ENCODE data around the gene URB1. TPM values are rescaled to one million over a fixed set of nuclear protein-coding genes. Genes with fewer than 3 reads are reported as not detected.

Gene URB1
- polyA plus RNA-seq, 6 donors from 2014 or later: 1.3 to 4.9 (median 3.2) TPM

DNA sequence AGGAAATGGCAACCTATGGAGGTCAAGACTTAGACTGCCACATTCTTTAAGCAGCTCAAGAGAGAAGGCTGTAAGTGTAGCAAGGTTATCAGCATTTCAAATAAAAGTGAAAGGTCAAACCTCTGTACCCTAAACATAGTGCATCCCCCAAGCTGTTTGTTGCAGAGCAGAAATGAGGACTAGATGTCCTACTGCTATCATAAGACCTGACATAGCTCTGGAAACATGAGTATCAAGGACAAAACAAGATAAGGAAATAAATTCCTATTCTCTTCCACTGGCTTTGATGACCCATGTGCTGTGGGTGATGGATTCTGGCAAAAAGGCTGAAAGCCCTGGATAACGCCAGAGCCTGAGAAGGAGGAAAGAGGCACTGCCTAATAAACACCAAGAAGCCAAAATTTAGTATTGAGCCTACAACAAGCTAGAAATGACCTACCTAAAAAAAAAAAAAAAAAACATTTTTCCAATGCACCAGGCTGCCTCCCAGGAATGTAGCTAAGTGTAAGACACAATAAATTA, 35.9 kb downstream of the URB1 start:
- Mint-ChIP-seq H3K4me1 (peaks cover 0 to 3% (median 2%) of the 10 kb centered on the region in 3 donors), H3K4me3 (no peak overlapping the region), H3K27me3 (no peaks in the 10 kb centered on the region), H3K27ac (no peak overlapping the region), H3K36me3 (peaks cover 27 to 61% of the 10 kb centered on the region in 2 donors), H3K9me3 (no peaks in the 10 kb centered on the region)
- ATAC-seq (ENCODE audit: low read depth in 2 of 2): no peak
- DNase-seq: no peak

DNA sequence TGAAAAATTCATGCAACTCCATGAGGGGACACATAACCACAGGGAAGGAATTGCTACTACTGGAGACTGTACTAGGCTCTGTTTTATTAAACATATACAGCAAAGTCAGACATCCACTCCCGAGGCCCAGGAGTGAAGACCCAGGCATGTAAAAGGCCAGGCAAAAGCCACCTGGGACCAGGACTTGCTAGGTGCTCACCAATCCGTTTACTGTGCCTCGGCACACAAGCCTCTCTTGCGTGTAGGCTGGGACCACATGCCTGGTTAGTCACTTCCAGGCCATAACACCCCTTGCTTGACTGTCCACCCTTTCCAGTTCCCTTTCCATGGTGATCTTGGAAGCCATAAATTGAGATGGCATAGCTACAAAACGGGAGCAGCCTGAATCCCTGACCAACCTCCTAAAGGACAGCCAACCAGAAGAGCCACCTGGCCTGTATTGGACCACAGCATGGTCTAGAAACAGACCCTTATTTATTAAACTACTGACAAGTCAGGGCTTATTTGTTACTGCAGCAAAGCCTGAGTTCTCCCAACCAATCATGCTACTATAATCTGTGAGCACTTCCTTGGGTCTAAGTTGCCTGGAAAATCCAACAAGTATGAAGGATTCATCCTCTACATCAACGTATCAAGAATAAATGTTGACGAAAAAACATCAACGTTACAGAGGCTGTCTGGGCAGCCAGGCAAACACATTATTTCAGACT, 39.7 kb downstream of the URB1 start:
- Mint-ChIP-seq H3K9me3 (no peaks in the 10 kb centered on the region), H3K36me3 (peaks cover 28 to 58% of the 10 kb centered on the region in 2 donors), H3K4me1 (no peaks in the 10 kb centered on the region), H3K4me3 (no peak overlapping the region), H3K27me3 (no peaks in the 10 kb centered on the region), H3K27ac (no peak overlapping the region)
- ATAC-seq (ENCODE audit: low read depth in 2 of 2) (no peak), DNase-seq (no peak)

DNA sequence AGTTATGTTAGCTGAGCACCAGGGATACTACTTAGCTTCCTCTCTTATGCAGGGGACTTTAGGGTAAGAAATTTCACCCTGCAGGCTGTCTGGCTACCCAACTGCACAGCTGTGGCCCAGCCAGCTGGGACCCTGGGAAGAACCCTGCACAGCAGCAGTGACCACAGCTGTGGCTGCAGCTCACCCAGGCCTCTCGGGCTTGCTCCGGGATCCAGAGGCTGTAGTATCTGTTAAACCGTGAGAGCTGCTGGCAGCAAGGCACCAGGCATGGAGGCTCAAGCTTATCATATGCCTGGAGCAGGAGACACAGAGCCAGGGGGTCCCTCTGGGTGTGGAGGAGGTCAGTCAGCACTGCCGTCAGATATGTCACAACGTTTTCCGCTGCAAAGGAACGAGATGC, 40.3 kb downstream of the URB1 start:
- H3K4me1 Mint-ChIP-seq: no peaks in the 10 kb centered on the region
- H3K36me3 Mint-ChIP-seq: peaks cover 32 to 63% of the 10 kb centered on the region in 2 donors
- no peak for DNase-seq
- H3K9me3 Mint-ChIP-seq: no peaks in the 10 kb centered on the region
- ATAC-seq (ENCODE audit: low read depth in 2 of 2): no peak
- H3K27ac Mint-ChIP-seq: no peak overlapping the region
- no peak overlapping the region for H3K4me3 Mint-ChIP-seq
- no peaks in the 10 kb centered on the region for H3K27me3 Mint-ChIP-seq

DNA sequence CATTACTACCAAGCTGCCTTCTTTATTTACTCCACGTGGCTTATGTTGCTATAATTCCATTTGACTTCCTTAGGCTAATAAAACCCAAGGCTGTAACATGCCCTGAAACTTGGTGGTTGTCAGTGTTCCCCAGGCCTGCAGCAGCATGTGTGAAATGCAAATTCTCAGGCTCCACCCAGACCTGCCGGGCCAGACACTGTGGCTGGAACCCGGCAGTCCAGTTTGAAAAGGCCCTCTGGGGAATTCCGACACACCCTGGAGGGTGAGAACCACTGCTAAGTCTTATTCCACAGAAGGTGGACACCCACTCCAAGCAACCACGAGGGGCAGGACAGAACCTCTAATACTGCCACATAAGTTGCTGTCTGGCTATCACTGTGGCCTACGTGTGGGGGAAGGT, 41.4 kb downstream of the URB1 start:
- H3K27ac Mint-ChIP-seq: peak overlapping the region in 1 of 6 donors; percentile 51
- no peaks in the 10 kb centered on the region for H3K4me1 Mint-ChIP-seq
- H3K36me3 Mint-ChIP-seq: peaks cover 33 to 60% of the 10 kb centered on the region in 2 donors
- DNase-seq: no peak
- no peaks in the 10 kb centered on the region for H3K27me3 Mint-ChIP-seq
- ATAC-seq (ENCODE audit: low read depth in 2 of 2): no peak
- no peaks in the 10 kb centered on the region for H3K9me3 Mint-ChIP-seq
- no peak overlapping the region for H3K4me3 Mint-ChIP-seq

DNA sequence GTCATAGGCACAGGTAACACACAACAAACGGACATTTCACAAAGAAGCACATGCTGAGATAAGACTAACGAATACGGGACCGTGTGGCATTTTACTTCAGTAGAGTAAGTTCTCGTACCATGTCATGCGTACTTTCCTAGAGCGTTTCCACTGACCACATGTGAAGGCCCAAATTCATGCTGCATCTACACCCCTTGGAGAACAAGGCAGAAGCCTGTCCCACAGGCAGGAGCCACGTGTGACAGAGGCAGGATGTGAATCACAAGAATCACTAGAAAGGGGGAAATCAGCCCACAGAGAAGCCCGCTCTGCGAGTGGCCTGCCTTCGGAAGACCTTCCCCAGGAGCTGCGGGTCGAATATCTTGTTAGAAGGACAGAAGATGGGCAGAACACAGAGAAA, 41.8 kb downstream of the URB1 start:
- Mint-ChIP-seq H3K27me3 (no peaks in the 10 kb centered on the region), H3K4me3 (no peak overlapping the region)

DNA sequence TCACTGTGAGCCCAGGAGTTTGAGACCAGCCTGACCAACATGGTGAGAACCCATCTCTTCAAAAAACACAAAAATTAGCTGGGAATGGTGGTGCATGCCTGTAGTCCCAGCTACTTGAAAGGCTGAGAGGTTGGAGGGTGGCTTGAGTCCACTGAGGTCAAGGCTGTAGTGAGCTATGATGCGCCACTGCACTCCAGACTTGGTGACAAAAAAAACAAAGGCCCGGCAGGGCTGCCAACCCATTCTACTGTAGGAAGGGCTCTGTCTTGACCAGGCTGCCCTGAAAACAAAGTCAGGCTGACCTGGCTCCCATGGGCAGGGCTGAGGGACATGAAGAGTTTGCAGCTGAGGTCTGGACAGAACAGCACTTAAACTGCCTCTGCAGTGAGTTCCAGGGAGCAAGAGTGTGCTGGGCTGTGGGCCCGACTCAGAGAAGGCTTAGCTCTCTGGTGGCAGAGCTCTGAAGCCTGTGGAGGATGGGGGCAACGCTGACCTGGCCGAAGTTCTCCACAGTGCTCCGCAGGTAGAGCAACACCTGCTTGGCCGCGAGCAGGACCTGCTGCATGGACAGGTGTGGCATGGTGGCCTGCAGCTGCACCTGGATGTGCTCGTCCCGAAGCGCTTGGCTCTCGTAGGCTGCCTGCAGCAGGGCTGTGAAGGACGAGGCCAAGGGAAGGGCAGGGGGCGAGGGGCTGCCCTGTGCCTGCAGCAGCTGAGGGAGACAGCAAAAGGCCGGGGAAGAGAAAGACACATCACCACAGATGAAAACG, 42.4 kb downstream of the URB1 start:
- Mint-ChIP-seq H3K4me1 (peaks cover 0 to 3% (median 0%) of the 10 kb centered on the region in 3 donors), H3K36me3 (peaks cover 43 to 53% of the 10 kb centered on the region in 2 donors), H3K9me3 (peaks cover 0 to 2% (median 0%) of the 10 kb centered on the region in 7 donors), H3K27me3 (no peaks in the 10 kb centered on the region), H3K4me3 (no peak overlapping the region), H3K27ac (no peak overlapping the region)
- ATAC-seq (ENCODE audit: low read depth in 2 of 2) (no peak), DNase-seq (no peak)

More for the DNA sequence above, 41.8 kb downstream of the URB1 start:
- ATAC-seq (ENCODE audit: low read depth in 2 of 2) (no peak), DNase-seq (no peak)
- Mint-ChIP-seq H3K9me3 (no peaks in the 10 kb centered on the region), H3K4me1 (peaks cover 0 to 3% (median 0%) of the 10 kb centered on the region in 3 donors), H3K36me3 (peaks cover 38 to 56% of the 10 kb centered on the region in 2 donors), H3K27ac (no peak overlapping the region)

DNA sequence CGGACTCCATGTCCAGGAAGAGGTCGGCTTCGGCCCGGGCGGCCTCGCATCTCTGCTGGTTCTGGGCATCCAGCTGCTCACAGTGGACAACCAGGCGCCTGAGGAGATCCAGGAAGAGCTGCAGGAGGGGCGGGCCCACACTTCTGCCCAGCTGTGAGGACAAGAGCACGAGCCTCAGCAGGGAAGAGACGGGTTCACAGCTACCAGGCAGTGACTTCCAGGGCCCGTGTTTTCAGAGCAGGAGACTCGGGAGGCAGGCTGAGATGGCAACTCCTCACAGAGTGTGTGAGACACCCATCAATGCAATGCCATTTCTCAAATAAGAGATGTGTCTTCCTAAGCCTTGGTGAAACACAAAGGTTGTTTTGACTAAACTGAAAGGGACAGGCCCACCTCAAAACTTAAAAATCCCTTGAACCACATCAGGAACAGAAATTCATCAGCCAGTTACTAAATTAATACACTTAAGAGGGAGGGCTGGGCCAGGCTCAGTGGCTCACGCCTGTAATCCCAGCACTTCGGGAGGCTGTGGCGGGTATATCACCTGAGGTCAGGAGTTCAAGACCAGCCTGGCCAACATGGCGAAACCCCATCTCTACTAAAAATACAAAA, 43.4 kb downstream of the URB1 start:
- DNase-seq (no peak), ATAC-seq (ENCODE audit: low read depth in 2 of 2) (no peak)
- Mint-ChIP-seq H3K27ac (no peak overlapping the region), H3K27me3 (no peaks in the 10 kb centered on the region), H3K4me3 (no peak overlapping the region), H3K4me1 (peaks cover 0 to 3% (median 2%) of the 10 kb centered on the region in 3 donors), H3K36me3 (peaks cover 46 to 53% of the 10 kb centered on the region in 2 donors), H3K9me3 (peaks cover 5 to 11% (median 8%) of the 10 kb centered on the region in 7 donors)

DNA sequence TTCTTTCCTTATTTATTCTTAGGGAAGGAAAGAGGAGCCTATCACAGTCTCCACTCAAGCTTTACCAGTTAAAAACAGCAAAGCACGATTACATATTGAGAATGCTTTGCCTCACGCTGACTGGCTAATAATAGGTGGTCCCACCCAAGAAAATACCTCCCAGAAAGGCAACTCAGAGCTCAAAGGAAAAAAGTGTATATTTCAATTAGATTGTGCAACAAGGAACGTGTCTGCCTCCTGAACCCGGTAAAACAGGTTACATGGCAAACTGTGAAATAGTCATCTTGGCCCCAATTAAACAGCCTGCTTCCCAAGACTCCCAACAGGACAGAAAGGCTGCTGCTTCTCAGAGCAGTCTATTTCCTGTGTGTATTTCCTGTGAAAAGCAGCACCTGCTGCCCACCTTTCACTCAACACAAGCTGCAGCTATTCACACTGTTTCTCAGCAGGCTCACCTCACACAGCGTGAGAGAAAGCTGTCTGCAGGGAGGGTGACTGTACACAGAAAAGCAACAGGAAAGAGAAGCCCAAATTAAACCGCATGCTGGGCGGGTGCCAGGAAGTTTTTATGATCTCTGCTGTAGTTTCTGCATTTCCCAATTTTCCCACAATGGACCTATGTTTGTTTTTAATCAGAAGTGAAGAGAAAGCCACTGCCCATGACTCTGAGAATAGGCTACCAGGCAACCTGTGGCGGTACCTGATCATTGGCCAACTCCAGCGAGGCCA, 44.0 kb downstream of the URB1 start:
- Mint-ChIP-seq H3K4me1 (peaks cover 0 to 3% (median 2%) of the 10 kb centered on the region in 3 donors), H3K4me3 (no peak overlapping the region), H3K9me3 (peaks cover 7 to 14% (median 12%) of the 10 kb centered on the region in 7 donors), H3K36me3 (peaks cover 51 to 53% of the 10 kb centered on the region in 2 donors), H3K27ac (peak overlapping the region in 1 of 6 donors; percentile 49), H3K27me3 (no peaks in the 10 kb centered on the region)
- ATAC-seq (ENCODE audit: low read depth in 2 of 2) (no peak), DNase-seq (no peak)

DNA sequence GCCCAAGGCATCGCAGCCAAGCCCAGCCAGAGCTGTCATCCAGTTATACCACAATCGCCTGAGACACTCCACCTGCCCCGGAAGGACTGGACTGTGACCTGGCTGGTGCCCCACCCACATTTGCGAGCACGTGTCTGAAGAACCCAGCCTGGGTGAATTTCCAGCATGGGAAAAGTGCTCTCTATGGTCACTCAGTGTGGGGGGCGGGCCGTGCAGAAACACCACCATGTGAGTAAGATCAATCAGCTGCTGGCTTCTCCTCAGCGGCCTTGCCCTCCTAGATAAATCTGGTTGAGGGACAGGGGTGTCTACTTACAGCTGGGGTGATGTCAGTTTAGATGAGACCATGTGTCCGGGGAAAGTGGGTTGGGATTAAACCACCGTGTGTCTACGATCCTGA, 44.8 kb downstream of the URB1 start:
- Mint-ChIP-seq H3K9me3 (peaks cover 7 to 17% (median 12%) of the 10 kb centered on the region in 7 donors), H3K27ac (no peak overlapping the region), H3K4me1 (peaks cover 0 to 3% (median 2%) of the 10 kb centered on the region in 3 donors), H3K36me3 (peaks cover 54 to 59% of the 10 kb centered on the region in 2 donors), H3K27me3 (no peaks in the 10 kb centered on the region), H3K4me3 (no peak overlapping the region)
- ATAC-seq (ENCODE audit: low read depth in 2 of 2) (no peak), DNase-seq (no peak)

DNA sequence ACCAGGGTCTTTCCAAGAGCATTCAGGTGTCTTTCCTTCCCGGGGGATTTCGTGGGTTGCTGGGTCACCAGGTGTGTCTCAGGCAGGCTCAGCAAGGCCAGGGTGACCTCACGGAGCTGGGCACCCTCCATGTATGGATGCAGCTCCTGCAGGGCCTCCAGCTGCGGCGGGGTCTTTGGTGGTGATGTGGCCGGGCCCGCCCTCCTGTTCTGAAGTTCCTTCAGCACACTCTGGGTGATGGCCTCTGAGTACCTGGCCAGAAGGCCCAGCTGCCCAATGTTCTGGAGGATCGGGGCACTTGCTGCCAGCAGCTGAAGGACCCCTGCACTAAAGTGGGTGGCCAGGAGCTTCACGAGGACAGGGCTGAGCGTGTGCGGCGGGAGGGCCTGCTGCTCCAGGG, 45.5 kb downstream of the URB1 start:
- ATAC-seq (ENCODE audit: low read depth in 2 of 2) (no peak), DNase-seq (no peak)
- Mint-ChIP-seq H3K36me3 (peaks cover 55 to 58% of the 10 kb centered on the region in 2 donors), H3K9me3 (peaks cover 7 to 17% (median 12%) of the 10 kb centered on the region in 7 donors), H3K4me3 (no peak overlapping the region), H3K4me1 (peaks cover 0 to 3% (median 2%) of the 10 kb centered on the region in 3 donors), H3K27me3 (no peaks in the 10 kb centered on the region), H3K27ac (no peak overlapping the region)

DNA sequence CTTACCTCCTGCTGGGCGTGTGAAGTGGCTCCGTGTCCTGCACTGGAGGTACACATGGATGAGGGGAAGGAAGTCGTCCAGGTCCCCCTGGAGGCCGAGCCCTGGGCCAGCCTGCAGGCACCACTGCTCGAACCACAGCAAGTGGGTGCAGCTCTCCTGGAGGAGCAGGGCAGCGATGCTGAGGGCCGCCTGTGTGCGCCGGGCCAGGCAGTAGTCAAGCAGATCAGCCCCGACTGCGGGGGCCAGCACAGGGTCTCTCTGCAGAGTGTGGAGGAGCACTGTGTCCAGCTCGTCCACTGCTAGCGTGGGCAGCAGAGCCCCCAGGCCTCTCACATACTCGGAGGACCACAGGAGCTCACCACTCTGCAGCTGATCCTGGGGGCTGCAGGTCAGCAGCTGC, 45.9 kb downstream of the URB1 start:
- Mint-ChIP-seq H3K27ac (no peak overlapping the region), H3K36me3 (peaks cover 52 to 54% of the 10 kb centered on the region in 2 donors), H3K4me3 (no peak overlapping the region), H3K4me1 (peaks cover 0 to 3% (median 2%) of the 10 kb centered on the region in 3 donors), H3K27me3 (no peaks in the 10 kb centered on the region), H3K9me3 (peaks cover 7 to 17% (median 12%) of the 10 kb centered on the region in 7 donors)
- ATAC-seq (ENCODE audit: low read depth in 2 of 2) (no peak), DNase-seq (no peak)

DNA sequence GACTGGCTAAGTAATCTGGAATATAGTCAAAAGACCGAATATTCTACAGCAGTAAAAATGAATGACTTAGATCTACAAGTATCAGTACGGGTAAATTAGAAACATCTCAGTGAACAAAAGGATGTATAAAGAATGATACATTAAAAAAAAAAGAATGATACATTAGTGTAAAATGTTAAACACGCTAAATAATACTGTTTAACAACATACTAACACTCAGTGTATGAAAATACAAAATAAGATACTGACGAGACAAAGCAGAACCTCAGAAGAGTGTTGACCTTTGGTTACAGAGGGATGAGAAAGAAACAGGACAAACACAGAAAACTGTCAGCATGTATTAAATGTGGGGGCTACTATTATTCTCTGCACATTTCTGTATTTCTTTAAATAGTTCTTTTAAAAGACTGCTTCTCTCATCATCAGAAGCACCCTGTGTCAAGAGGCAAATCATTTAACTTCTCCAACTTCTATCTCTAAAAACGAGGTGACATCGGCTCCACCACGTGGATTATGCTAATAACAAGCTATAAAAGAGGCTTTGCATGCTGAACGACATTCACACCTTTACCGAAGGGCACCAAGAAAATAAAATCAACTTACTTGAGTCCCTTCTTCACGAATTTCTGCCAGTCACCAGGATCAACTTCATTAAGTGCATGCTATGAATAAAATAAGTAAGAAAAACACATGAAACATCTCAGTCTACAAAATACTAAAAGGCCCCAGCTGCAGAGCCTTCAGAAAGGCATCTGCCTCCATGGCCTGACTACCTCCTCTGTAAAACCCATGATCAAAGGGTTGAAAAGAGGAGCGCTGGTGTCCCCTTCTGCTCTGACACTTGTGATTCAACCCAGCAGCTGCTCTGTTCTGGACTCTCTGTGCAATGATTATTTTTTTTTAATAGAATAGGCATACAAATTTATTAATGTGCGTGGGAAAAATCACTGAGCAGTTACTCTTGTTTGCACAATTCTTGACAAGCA, 51.7 kb downstream of the URB1 start:
- no peaks in the 10 kb centered on the region for H3K27me3 Mint-ChIP-seq
- H3K36me3 Mint-ChIP-seq: peaks cover 57 to 79% of the 10 kb centered on the region in 2 donors
- no peak overlapping the region for H3K4me3 Mint-ChIP-seq
- ATAC-seq (ENCODE audit: low read depth in 2 of 2) (no peak), DNase-seq (no peak)
- H3K4me1 Mint-ChIP-seq: peaks cover 0 to 5% (median 2%) of the 10 kb centered on the region in 3 donors
- no peak overlapping the region for H3K27ac Mint-ChIP-seq
- H3K9me3 Mint-ChIP-seq: peaks cover 7 to 17% (median 12%) of the 10 kb centered on the region in 7 donors
